HG03575 (cell line): ENCODE data around the gene DPRX.
"Not testable (repeated sequence)": the region's sequence is repeated elsewhere in the genome, so short reads cannot be mapped to it uniquely, and the experiment has no call there.

Experiments
- ATAC-seq: cut with Tn5 transposase; IDR thresholded peaks from one replicate; pipeline ENCODE4 v1.9.1; 2021; ENCODE audit not compliant: unreplicated experiment, insufficient number of reproducible peaks, low FRiP score; ENCODE audit errors: extremely low read depth

Gene DPRX

DNA sequence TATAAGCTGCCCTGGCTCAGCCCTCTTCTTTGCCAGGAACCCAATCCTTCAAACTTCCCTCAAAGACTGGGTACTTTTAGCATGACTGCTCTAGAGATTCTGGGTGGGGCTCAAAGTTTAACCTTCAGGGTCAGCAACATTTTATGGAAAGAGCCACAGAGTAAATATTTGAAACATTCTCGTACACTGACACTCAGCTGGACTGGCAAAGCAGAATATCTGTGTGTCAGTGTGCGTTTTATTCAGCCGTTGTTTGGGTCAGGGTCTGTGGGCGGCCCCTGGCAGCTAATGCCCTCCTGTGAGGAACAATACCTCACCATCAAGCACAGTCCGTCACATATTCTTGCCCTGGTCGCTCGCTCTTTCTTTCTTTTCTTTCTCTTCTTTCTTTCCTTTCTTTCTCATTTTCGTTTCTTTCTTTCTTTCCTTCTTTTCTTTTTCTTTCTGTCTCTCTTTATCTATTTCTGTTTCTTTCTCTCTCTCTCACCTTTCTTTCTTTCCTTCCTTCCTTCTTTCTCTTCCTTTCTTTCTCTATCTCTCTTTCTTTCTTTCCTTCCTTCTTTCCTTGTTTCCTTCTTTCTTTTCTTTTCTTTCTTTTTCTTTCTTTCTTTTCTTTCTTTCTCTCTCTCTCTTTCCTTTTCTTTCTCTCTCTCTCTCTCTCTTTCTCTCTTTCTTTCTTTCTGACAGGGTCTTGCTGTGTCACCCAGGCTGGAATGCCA, 10.7 kb downstream of the DPRX start:
- no peak for ATAC-seq

DNA sequence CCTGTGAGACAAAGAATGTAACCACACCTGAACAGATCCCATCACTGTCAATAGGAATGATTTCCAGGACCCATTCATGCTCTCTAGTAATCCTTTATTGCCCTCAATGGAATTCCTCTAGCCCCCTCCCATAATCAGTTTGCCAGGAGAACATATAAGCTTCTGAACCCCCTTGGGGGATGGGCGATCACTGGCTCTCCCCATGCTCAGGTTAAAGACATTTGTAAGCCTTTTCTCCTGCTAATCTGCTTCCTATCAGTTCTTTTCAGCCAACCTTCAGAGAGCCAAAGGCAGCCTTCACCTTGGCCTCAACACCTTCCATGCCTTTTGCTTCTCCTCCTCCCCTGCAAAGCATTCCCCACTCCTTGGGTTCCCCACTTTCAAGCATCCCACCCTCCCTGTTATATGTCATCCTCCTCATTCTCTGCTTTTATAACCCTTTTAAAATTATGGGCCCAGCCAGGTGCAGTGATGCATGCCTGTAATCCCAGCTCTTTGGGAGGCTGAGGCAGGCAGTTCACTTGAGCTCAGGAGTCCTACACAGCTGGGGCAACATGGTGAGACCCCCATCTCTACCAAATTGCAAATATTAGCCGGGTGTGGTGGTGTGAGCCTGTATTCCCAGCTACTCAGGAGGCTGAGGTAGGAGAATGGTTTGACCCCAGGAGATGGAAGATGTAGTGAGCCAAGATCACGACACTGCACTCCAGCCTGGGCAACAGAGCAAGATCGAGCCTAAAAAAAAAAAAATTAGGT, 12.4 kb downstream of the DPRX start:
- ATAC-seq: no peak

DNA sequence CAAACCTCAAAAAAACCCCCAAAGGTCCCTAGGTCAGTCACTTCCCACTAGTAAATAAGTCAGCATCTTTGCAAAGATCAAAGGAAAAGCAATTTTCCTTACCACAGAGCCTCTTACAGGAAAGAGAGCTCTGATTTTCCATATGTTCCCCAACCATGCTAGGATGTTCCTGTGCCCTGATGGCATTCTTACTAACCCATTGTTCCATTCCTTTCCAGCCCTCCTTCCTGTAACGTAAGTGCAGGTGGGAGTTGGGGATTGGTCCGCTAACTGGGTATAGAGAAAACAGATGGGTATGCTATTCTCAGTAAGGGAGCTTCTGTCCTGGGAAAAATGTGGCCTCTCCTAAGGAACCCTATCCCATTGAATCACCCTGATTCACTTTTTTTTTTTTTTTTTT, 14.3 kb downstream of the DPRX start:
- ATAC-seq: no peak

GRCh38 chr19:53647350-53647749, 15.6 kb downstream of the DPRX start:
- ATAC-seq: no peak

- no peak for ATAC-seq
These were observed 16.0 kb downstream of the DPRX start for GRCh38 chr19:53647792-53648191.

- no peak for ATAC-seq
These were observed 18.2 kb downstream of the DPRX start for GRCh38 chr19:53649746-53650593.

DNA sequence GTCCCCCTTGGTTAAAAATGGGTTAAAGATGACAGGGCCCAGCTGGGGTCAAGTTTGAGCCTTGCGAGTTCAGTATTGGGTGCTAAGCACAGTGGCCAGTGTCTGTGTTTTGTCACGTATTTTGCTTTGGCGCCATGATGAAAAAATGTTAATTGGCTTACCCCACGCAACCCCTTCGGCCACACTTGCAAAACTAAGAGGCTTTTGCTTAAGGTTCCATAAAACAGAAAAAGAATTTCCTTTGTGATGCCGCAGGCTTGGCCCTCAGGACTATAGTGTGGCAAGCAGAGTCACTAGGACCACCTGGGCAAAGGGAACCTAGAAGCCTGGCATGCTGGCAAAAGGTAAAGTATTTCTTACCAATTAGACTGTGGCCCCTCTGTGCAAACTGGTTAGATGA, 20.7 kb downstream of the DPRX start:
- ATAC-seq: no peak

DNA sequence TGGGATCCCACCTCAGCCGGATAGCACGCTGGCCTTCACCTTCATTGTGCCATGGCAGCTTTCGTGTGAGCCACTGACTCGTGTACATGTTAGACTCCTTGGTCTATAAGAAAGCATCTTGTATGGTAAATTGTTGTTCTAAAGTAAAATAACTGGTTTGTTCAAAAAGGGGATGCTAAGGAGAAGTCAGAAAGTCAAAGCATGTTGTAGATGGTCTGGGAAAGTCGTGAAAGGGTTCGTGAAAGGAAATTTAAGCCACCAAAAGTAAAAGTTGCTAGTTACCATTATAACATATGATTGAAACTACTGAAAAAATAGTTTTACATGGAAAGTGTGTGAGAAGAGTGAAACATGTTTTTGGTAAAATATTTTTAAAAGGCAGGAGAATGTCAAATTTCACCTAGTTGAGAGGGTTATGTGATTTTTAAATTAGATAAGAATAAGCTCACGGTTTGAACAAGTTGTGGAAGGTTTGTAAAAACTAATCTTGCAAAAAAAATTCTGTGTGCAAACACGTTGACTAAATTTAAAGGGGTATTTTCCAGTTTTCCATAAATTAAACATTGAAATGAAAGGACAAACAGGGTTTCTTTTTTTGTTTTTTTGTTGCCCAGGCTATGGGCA, 23.4 kb downstream of the DPRX start:
- ATAC-seq: no peak

GRCh38 chr19:53657330-53657729, 25.5 kb downstream of the DPRX start:
- ATAC-seq: no peak

DNA sequence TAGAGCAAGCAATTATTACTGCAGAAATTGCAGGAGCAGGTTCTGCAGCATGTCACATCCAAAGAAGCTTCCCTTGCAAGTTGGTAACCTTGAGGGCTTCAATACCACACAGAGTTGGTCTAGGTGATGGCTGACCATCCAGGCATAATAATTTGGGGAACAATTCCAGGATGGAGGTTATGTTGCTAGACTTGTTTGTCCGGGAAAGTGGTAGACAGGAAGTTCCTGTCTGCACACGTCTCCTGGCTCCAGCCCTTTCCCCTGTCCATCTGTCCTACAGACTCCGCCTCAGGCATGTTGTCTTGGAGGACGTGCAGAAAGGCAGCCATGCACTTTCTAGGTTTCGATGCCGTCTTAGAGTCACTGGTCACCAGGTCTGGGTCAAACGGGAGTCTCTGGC, 26.0 kb downstream of the DPRX start:
- ATAC-seq: no peak

- ATAC-seq: no peak
These were observed 27.5 kb downstream of the DPRX start for GRCh38 chr19:53659292-53659691.

GRCh38 chr19:53660584-53660983, 28.8 kb downstream of the DPRX start:
- no peak for ATAC-seq

DNA sequence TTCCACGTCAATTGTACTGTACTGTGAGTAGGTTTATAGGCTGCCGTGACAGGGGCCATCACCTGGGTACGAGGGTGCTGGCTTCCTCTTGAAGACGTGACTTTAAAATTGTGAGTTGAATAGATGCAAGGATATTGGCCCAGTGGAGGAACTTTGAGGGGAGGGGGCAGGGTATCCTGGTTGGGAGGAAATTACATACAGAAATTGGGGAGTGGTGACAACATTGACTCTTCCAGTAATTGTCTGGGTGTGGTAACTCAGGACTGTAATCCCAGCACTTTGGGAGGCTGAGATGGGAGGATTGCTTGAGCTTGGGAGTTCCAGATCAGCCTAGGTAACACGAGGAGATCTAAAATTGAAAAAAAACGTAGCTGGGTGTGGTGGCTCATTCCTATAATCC, 30.4 kb downstream of the DPRX start:
- ATAC-seq: no peak

GRCh38 chr19:53664152-53664551, 32.4 kb downstream of the DPRX start:
- no peak for ATAC-seq

GRCh38 chr19:53664760-53665159, 33.0 kb downstream of the DPRX start:
- no peak for ATAC-seq

- not testable (repeated sequence) for ATAC-seq
These were observed 34.5 kb downstream of the DPRX start for GRCh38 chr19:53666331-53666730.

DNA sequence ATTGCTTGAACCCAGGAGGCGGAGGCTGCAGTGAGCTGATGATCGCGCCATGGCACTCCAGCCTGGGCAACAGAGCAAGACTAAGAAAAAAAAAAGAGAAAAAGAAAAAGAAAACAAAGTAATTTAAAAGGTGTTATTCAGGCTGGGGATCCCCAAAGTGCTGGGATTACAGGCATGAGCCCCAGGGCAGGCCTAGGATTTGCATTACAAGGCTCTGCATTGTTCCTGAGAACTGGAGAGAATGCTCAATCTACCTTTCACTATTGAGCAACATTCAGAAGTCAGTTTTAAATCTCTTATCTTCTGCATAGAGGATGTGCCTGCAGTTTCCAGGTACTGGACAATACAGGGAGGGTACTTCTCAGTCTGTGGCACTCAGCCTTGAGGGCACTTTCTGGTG, 37.0 kb downstream of the DPRX start:
- ATAC-seq: not testable (repeated sequence)

- ATAC-seq: no peak
These were observed 38.5 kb downstream of the DPRX start for GRCh38 chr19:53670345-53670744.

DNA sequence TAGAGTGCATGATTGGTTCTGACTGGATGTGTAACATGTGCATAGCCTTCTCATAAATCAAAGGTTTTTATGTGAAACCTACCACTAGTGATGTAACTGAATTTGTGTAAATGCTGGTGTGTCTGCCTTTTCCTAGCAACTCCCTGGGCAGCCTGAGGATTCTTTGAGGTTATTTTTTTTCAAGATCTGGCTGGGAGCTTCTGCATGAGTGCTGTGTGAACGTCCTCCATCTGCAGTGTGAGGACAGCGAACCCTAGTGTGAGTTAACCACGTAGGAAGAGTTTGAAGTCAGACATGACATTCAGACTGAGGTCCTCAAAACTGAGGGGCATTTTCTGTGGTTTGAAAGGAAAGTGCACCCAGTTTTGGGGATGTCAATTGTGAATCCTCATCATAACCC, 39.9 kb downstream of the DPRX start:
- no peak for ATAC-seq
